Activated B cell treated with CpG ODN at 0.5 μM for 24 hours (primary cell): ENCODE results near the gene GPNMB. TPM values are rescaled to one million over a fixed set of nuclear protein-coding genes. Genes with fewer than 3 reads are reported as not detected.

Source experiments
- ATAC-seq: fragments of 200-7000 bp; cut with Tn5 transposase; one replicate; pipeline ENCODE4 v1.10.0; 2021; ENCODE audit warnings: low read depth, mild to moderate bottlenecking, moderate library complexity
- CTCF ChIA-PET: fragments of 350-600 bp; sonication (Branson Sonifier 250); formaldehyde crosslinking; loops from one replicate; lab custom pipeline; 2021; ENCODE audit warnings: antibody characterized with exemption; lab: Charles Lee
- POLR2A ChIA-PET: fragments of 350-600 bp; sonication (Branson Sonifier 250); formaldehyde crosslinking; loops from one replicate; lab custom pipeline; 2021; ENCODE audit warnings: antibody characterized with exemption; lab: Charles Lee
- DNase-seq: peaks from one replicate; pipeline ENCODE4 v3.0.0; 2022
- H3K27ac Mint-ChIP-seq: one replicate; pipeline ENCODE4 v1.8.0; 2020; ENCODE audit warnings: mixed read lengths
- H3K27me3 Mint-ChIP-seq: one replicate; pipeline ENCODE4 v1.8.0; 2021; ENCODE audit warnings: mixed read lengths
- H3K36me3 Mint-ChIP-seq: one replicate; pipeline ENCODE4 v1.8.0; 2021; ENCODE audit warnings: low read depth, mixed read lengths
- H3K4me1 Mint-ChIP-seq: one replicate; pipeline ENCODE4 v1.8.0; 2021; ENCODE audit warnings: mixed read lengths
- H3K4me3 Mint-ChIP-seq: one replicate; pipeline ENCODE4 v1.8.0; 2020; ENCODE audit warnings: mild to moderate bottlenecking, mixed read lengths
- H3K9me3 Mint-ChIP-seq: one replicate; pipeline ENCODE4 v1.8.0; 2020; ENCODE audit warnings: mixed read lengths
- intact Hi-C: fragments of 100-400 bp; cut with micrococcal nuclease; formaldehyde crosslinking; loops from one replicate; pipeline ENCODE4 v1.15.1; 2024
- total RNA-seq: library from RNA; stranded (reverse); gene quantifications from 2 replicates; pipeline ENCODE4 v1.2.3, GENCODE V29; 2022
- TF ChIP-seq, protein P1 (sequence below): fragments of 200-600 bp; IDR thresholded peaks from one replicate; pipeline ENCODE4 v1.8.0; 2022; ENCODE audit warnings: antibody characterized with exemption, mild to moderate bottlenecking

Gene GPNMB
- total RNA-seq, 1 donor from 2014 or later, result 1.1 TPM

DNA sequence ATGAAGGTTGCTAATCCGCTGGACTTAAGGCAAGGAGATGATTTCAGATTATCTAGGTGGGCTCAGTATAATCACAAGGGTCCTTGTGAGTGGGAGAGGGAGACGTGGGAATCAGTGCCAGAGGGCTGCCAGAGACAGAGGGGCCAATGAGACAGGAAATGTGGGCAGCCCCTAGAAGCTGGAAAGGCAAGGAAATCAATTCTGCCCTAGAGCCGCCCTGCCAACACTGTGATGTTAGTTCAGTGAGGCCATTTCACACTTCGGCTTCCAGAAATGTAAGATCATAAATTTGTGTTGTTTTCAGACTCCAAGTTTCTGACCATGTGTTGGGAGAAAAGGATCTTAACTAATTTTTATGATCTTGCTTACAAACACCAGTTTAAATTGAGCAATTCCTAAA, 3.6 kb upstream of the GPNMB start:
- H3K27ac Mint-ChIP-seq, result no peak overlapping the region
- no peak for ATAC-seq
- no peaks in the 10 kb centered on the region for H3K36me3 Mint-ChIP-seq
- intact Hi-C loops, result no loop called here
- POLR2A ChIA-PET, result no interaction called here
- CTCF ChIA-PET, result no interaction called here
- TF ChIP-seq, protein P1, sequence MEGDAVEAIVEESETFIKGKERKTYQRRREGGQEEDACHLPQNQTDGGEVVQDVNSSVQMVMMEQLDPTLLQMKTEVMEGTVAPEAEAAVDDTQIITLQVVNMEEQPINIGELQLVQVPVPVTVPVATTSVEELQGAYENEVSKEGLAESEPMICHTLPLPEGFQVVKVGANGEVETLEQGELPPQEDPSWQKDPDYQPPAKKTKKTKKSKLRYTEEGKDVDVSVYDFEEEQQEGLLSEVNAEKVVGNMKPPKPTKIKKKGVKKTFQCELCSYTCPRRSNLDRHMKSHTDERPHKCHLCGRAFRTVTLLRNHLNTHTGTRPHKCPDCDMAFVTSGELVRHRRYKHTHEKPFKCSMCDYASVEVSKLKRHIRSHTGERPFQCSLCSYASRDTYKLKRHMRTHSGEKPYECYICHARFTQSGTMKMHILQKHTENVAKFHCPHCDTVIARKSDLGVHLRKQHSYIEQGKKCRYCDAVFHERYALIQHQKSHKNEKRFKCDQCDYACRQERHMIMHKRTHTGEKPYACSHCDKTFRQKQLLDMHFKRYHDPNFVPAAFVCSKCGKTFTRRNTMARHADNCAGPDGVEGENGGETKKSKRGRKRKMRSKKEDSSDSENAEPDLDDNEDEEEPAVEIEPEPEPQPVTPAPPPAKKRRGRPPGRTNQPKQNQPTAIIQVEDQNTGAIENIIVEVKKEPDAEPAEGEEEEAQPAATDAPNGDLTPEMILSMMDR, result no peak
- DNase-seq, result no peak
- H3K4me3 Mint-ChIP-seq, result no peak overlapping the region
- peaks cover 29% of the 10 kb centered on the region for H3K27me3 Mint-ChIP-seq
- peaks cover 3% of the 10 kb centered on the region for H3K4me1 Mint-ChIP-seq
- H3K9me3 Mint-ChIP-seq, result no peaks in the 10 kb centered on the region

DNA sequence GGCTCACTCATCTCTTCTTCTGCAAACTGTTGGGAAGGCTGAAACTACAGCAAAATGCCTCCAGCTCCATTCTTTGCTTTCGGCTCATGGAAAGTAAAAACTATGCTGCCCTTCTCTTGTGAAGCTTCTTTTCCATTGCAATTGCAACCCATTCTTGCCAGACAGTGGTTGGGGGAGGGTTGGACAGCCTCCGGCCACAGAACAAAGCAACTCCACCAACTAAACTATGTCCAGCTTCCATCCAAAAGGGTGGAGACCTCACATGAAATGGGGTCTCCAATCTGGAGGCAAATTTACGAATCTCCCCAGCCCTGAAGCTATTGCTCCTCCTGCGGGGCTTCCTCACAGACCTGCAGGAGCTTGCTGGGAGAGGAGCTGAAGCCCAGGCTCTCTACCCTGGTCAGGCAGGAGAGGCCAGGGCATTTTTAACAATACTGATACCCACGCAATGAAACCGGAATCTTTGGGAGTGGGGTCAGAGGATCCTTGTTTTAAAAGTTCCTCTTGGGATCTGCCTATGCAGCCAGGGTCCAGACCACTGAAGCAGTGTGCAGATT, 549 bp downstream of the GPNMB start:
- H3K9me3 Mint-ChIP-seq, result peaks cover 11% of the 10 kb centered on the region
- ChIA-PET POLR2A (no interaction called here), CTCF (no interaction called here)
- peaks cover 6% of the 10 kb centered on the region for H3K4me1 Mint-ChIP-seq
- TF ChIP-seq, protein P1, result no peak
- intact Hi-C loops, result no loop called here
- no peak for ATAC-seq
- no peak overlapping the region for H3K27ac Mint-ChIP-seq
- peaks cover 62% of the 10 kb centered on the region for H3K27me3 Mint-ChIP-seq
- DNase-seq, result no peak
- no peak overlapping the region for H3K4me3 Mint-ChIP-seq
- H3K36me3 Mint-ChIP-seq, result no peaks in the 10 kb centered on the region

DNA sequence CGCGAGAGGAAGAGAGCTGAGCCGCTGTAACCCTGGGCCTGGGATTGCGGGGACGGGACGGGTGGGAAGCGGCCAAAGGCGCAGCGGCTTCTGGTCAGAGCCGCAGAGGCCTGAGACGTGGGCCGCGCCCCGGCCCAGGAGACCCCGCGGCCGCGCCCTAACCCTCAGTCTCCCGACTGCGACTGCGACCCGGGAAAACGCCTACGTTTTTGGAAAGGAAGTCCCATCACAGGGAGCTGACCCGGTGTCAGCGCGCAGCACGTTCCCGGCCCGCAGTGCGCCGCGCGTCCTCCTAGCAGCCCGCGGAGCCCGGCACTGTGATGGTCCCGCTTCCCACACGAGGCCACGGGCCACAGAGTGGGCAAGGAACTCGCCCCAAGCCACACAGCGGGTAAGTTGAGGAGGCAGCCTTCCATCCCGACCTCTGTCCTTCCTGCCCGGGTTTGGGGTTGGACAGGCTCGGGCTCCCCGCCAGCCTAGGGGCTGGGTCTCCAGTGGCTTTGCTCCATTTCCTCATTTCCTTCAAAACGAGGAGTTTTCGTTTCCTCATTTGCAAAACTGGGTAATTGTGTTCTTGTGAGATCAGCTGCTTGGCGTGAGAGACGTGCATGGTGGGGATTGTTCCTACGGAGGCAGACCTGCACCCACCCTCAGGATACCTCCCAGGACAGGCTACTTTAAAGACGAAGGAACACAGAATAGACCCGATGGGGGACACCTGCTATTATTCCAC, 1.2 kb downstream of the GPNMB start:
- intact Hi-C loops, result no loop called here
- no peak overlapping the region for H3K27ac Mint-ChIP-seq

DNA sequence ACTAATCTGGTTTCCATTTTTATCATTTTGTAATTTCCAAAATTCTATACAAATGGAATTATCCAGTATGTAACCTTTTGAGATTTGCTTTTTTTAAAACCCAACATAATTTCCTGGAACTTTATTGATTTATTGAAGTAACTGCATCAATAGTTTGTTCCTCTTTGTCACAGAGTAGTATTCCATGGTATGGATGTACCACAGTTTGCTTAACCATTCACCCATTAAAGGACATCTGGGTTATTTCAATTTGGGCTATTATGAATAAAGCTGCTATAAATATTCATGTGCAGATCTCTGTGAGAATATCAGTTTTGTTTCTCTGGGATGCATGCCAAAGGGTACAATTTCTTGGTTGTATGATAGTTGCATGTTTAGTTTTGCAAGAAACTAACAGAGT, 2.9 kb downstream of the GPNMB start:
- Mint-ChIP-seq H3K4me3 (no peak overlapping the region), H3K36me3 (no peaks in the 10 kb centered on the region), H3K4me1 (peaks cover 6% of the 10 kb centered on the region), H3K27ac (no peak overlapping the region), H3K9me3 (peaks cover 13% of the 10 kb centered on the region), H3K27me3 (peaks cover 59% of the 10 kb centered on the region)
- ATAC-seq, result no peak
- DNase-seq, result no peak
- intact Hi-C loops, result no loop called here
- TF ChIP-seq, protein P1, result no peak
- POLR2A ChIA-PET, result no interaction called here
- CTCF ChIA-PET, result no interaction called here

More for the DNA sequence above, 1.2 kb downstream of the GPNMB start:
- TF ChIP-seq, protein P1, result no peak
- H3K27me3 Mint-ChIP-seq, result peaks cover 67% of the 10 kb centered on the region
- DNase-seq (no peak), ATAC-seq (peak; percentile 28)
- H3K4me3 Mint-ChIP-seq, result peak overlapping the region; percentile 60
- H3K9me3 Mint-ChIP-seq, result peaks cover 13% of the 10 kb centered on the region
- ChIA-PET POLR2A (interaction anchor here (0.5 kb wide), 1 partner anchor 9 kb away, joined by 3 read pairs; no protein-coding TSS in a partner anchor), CTCF (no interaction called here)
- no peaks in the 10 kb centered on the region for H3K36me3 Mint-ChIP-seq
- peaks cover 6% of the 10 kb centered on the region for H3K4me1 Mint-ChIP-seq

DNA sequence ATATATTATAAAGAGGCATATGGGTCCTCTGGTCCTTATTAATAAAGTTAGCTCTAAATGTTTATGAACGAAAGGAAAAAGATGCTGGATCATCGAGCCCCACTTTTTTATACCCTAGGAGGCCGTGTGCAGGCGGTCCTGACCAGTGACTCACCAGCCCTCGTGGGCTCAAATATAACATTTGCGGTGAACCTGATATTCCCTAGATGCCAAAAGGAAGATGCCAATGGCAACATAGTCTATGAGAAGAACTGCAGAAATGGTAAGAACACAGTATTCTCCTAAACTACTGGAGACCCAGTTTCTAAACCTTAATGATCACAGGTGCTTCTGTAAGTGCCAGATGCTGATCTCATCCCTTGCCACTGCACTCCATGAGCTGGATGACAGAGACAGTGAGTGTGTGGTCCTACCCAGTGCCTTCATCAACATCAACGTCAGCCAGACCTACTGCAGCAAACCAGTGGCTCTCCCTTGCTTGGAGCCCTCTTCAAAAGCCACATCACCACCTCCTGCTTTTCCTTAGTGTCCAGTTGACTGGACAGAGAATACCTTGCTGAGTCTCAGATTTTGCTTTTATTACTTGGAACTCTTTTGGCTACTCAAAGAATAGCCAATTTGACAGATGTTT, 7.6 kb downstream of the GPNMB start:
- DNase-seq (no peak), ATAC-seq (no peak)
- Mint-ChIP-seq H3K4me1 (no peaks in the 10 kb centered on the region), H3K27me3 (peaks cover 42% of the 10 kb centered on the region), H3K36me3 (no peaks in the 10 kb centered on the region), H3K4me3 (no peak overlapping the region), H3K9me3 (peaks cover 13% of the 10 kb centered on the region), H3K27ac (no peak overlapping the region)
- TF ChIP-seq, protein P1, result no peak
- ChIA-PET POLR2A (no interaction called here), CTCF (no interaction called here)
- intact Hi-C loops, result no loop called here
